OCI-LY7 (cell line): ENCODE data around the gene TP53RK. TPM values are rescaled to one million over a fixed set of nuclear protein-coding genes. Genes with fewer than 3 reads are reported as not detected.

Source experiments
- BruUV-seq: library from RNA; stranded (reverse); fragments of 400-500 nt; replicated peaks from 2 replicates; lab custom pipeline; 2021; lab: Mats Ljungman, UMichigan
- CTCF ChIA-PET: fragments of 300-600 bp; sonication (Branson Sonifier 250); formaldehyde crosslinking; loops from one replicate; lab custom pipeline; 2022; ENCODE audit warnings: antibody characterized with exemption; ENCODE audit not compliant: unreplicated experiment; lab: Charles Lee
- POLR2A ChIA-PET: fragments of 300-600 bp; sonication (Branson Sonifier 250); formaldehyde crosslinking; loops from one replicate; lab custom pipeline; 2022; ENCODE audit warnings: antibody characterized with exemption; lab: Charles Lee
- DNase-seq: peaks from one replicate; pipeline ENCODE4 v3.0.0-alpha.2; 2015; ENCODE audit warnings: low spot score
- H2AFZ ChIP-seq: fragments of 200-600 bp; sonication (generic), shearing (Covaris generic); 2 replicates; pipeline ENCODE4 v1.6.1; 2014; ENCODE audit warnings: mild to moderate bottlenecking, antibody characterized with exemption, low read length, moderate library complexity
- H3K27ac ChIP-seq: fragments of 200-600 bp; sonication (generic); 2 replicates; pipeline ENCODE4 v1.5.1; 2014; ENCODE audit warnings: mixed run types, low read depth, mild to moderate bottlenecking, moderate library complexity, low read length, inconsistent platforms; ENCODE audit not compliant: poor library complexity, severe bottlenecking
- H3K36me3 ChIP-seq: fragments of 200-600 bp; sonication (generic); 2 replicates; pipeline ENCODE4 v1.6.1; 2014; ENCODE audit warnings: mild to moderate bottlenecking, antibody characterized with exemption, low read length, moderate library complexity, mixed read lengths; ENCODE audit not compliant: insufficient read depth
- H3K4me1 ChIP-seq: fragments of 200-600 bp; sonication (generic); 2 replicates; pipeline ENCODE4 v1.5.1; 2014; ENCODE audit warnings: mild to moderate bottlenecking, low read length; ENCODE audit not compliant: insufficient read depth, poor library complexity, severe bottlenecking
- H3K4me2 ChIP-seq: fragments of 200-600 bp; sonication (generic); 2 replicates; pipeline ENCODE4 v1.6.1; 2014; ENCODE audit warnings: mild to moderate bottlenecking, low read length
- H3K4me3 ChIP-seq: fragments of 200-600 bp; sonication (generic); 2 replicates; pipeline ENCODE4 v1.5.1; 2014; ENCODE audit warnings: mild to moderate bottlenecking, low read depth, low read length; ENCODE audit not compliant: poor library complexity, severe bottlenecking
- H3K79me2 ChIP-seq: fragments of 200-600 bp; sonication (generic); 2 replicates; pipeline ENCODE4 v1.6.1; 2016; ENCODE audit warnings: low read depth, mild to moderate bottlenecking, low read length, moderate library complexity, mixed read lengths; ENCODE audit not compliant: insufficient read depth
- H3K9me2 ChIP-seq: fragments of 200-600 bp; sonication (generic); 2 replicates; pipeline ENCODE4 v1.6.1; 2016; ENCODE audit warnings: mild to moderate bottlenecking, low read length, mixed read lengths; ENCODE audit not compliant: insufficient read depth
- H3K9me3 ChIP-seq: fragments of 200-600 bp; sonication (generic); 2 replicates; pipeline ENCODE4 v1.6.1; 2014; ENCODE audit warnings: mild to moderate bottlenecking, mixed run types, low read length, mixed read lengths
- H4K20me1 ChIP-seq: fragments of 200-600 bp; sonication (generic); 2 replicates; pipeline ENCODE4 v1.6.1; 2014; ENCODE audit warnings: mild to moderate bottlenecking, antibody characterized with exemption, low read length, moderate library complexity, mixed read lengths; ENCODE audit not compliant: insufficient read depth
- CTCF ChIP-seq: fragments of 200-600 bp; sonication (generic); conservative IDR thresholded peaks from 2 replicates; pipeline ENCODE4 v1.5.1; 2014; ENCODE audit warnings: mild to moderate bottlenecking, antibody characterized with exemption, low read length, moderate library complexity, mixed read lengths
- EZH2phosphoT487 ChIP-seq: fragments of 200-600 bp; sonication (generic); IDR thresholded peaks from 2 replicates; pipeline ENCODE4 v1.6.1; 2018; ENCODE audit warnings: low read depth, borderline replicate concordance, mild to moderate bottlenecking, mixed run types, antibody characterized with exemption, low read length, moderate library complexity, mixed read lengths
- intact Hi-C: fragments of 100-400 bp; cut with micrococcal nuclease; formaldehyde crosslinking; loops from one replicate; pipeline ENCODE4 v1.10.0; 2022; ENCODE audit not compliant: unreplicated experiment
- total RNA-seq, 2 experiments: library from RNA; depleted of rRNA in 1 of 2; stranded (reverse); fragments of >200 nt in 1 of 2; shearing (Covaris generic) in 1 of 2; gene quantifications; 2 replicates each; pipeline ENCODE4 v1.2.3, GENCODE V29; 2014 to 2022

TP53RK gene
- total RNA-seq, 2 experiments from 2014 or later: 18.6 to 32.9 TPM

GRCh38 chr20:46731770-46732169 lies 42.5 kb upstream of the TP53RK start:
- Histone ChIP-seq H3K79me2 (no peaks in the 10 kb centered on the region), H3K4me3 (no peak overlapping the region), H3K4me2 (no peak overlapping the region), H2AFZ (no peak overlapping the region), H3K9me2 (no peaks in the 10 kb centered on the region), H3K36me3 (no peaks in the 10 kb centered on the region), H4K20me1 (no peaks in the 10 kb centered on the region), H3K9me3 (no peaks in the 10 kb centered on the region), H3K4me1 (no peaks in the 10 kb centered on the region), H3K27ac (no peak overlapping the region)
- intact Hi-C loops: no loop called here
- ChIA-PET POLR2A (no interaction called here), CTCF (no interaction called here)
- no peak for DNase-seq
- TF ChIP-seq EZH2phosphoT487 (no peak), CTCF (no peak)
- BruUV-seq: no TSS peak

- no peaks in the 10 kb centered on the region for H3K36me3 ChIP-seq
- no peaks in the 10 kb centered on the region for H4K20me1 ChIP-seq
- no peaks in the 10 kb centered on the region for H3K4me1 ChIP-seq
- TF ChIP-seq CTCF (no peak), EZH2phosphoT487 (no peak)
- DNase-seq: no peak
- BruUV-seq: no TSS peak
- H2AFZ ChIP-seq: no peak overlapping the region
- H3K79me2 ChIP-seq: no peaks in the 10 kb centered on the region
- H3K4me3 ChIP-seq: no peak overlapping the region
- intact Hi-C loops: no loop called here
- H3K4me2 ChIP-seq: no peak overlapping the region
- H3K9me3 ChIP-seq: 0 out of 2 replicates have a peak, but pooled peaks cover 4% of the 10 kb centered on the region
- CTCF ChIA-PET: no interaction called here
- no peaks in the 10 kb centered on the region for H3K9me2 ChIP-seq
- POLR2A ChIA-PET: no interaction called here
- no peak overlapping the region for H3K27ac ChIP-seq
Measured at GRCh38 chr20:46725186-46726165, 36.2 kb upstream of the TP53RK start.
